ENCODE data around the gene MUC6. TPM values are rescaled to one million over a fixed set of nuclear protein-coding genes. Genes with fewer than 3 reads are reported as not detected.

MUC6 gene
- total RNA-seq, 3 donors from 2014 or later, result not detected

GRCh38 chr11:987671-988070, 48.8 kb downstream of the MUC6 start:
- no peak for DNase-seq
- peaks cover 11% of the 10 kb centered on the region for H3K36me3 ChIP-seq (ENCODE audit: low read depth)
- H3K4me3 ChIP-seq, result no peak overlapping the region
- no peak for TF ChIP-seq CTCF (IDR thresholded peaks at IDR 0.05)
- no peaks in the 10 kb centered on the region for H3K9me3 ChIP-seq
- no peaks in the 10 kb centered on the region for H3K4me1 ChIP-seq (ENCODE audit: low read depth)
- intact Hi-C loops (cut with DNase I, micrococcal nuclease), result no loop called here
- no peak for ATAC-seq

GRCh38 chr11:986952-987305, 49.6 kb downstream of the MUC6 start:
- ATAC-seq (no peak), DNase-seq (no peak)
- intact Hi-C loops (cut with DNase I, micrococcal nuclease), result no loop called here
- H3K9me3 ChIP-seq, result no peaks in the 10 kb centered on the region
- no peak for TF ChIP-seq CTCF (IDR thresholded peaks at IDR 0.05)
- peaks cover 8% of the 10 kb centered on the region for H3K36me3 ChIP-seq (ENCODE audit: low read depth)
- H3K4me1 ChIP-seq (ENCODE audit: low read depth), result no peaks in the 10 kb centered on the region
- no peak overlapping the region for H3K4me3 ChIP-seq

- DNase-seq, result no peak
- no peaks in the 10 kb centered on the region for H3K4me1 ChIP-seq (ENCODE audit: low read depth)
These were observed 50.1 kb downstream of the MUC6 start for GRCh38 chr11:986270-986951.

GRCh38 chr11:985848-986247, 50.7 kb downstream of the MUC6 start:
- intact Hi-C loops (cut with DNase I, micrococcal nuclease), result no loop called here
- no peak for DNase-seq
- H3K4me3 ChIP-seq, result no peak overlapping the region

More at GRCh38 chr11:986270-986951, 50.1 kb downstream of the MUC6 start:
- intact Hi-C loops (cut with DNase I, micrococcal nuclease), result no loop called here
- Histone ChIP-seq H3K36me3 (ENCODE audit: low read depth) (peaks cover 8% of the 10 kb centered on the region), H3K4me3 (no peak overlapping the region), H3K9me3 (no peaks in the 10 kb centered on the region)
- ATAC-seq, result no peak
- no peak for TF ChIP-seq CTCF (IDR thresholded peaks at IDR 0.05)

GRCh38 chr11:985406-985805, 51.1 kb downstream of the MUC6 start:
- Histone ChIP-seq H3K9me3 (no peaks in the 10 kb centered on the region), H3K4me1 (ENCODE audit: low read depth) (no peaks in the 10 kb centered on the region), H3K4me3 (no peak overlapping the region), H3K36me3 (ENCODE audit: low read depth) (peaks cover 8% of the 10 kb centered on the region)
- TF ChIP-seq CTCF (IDR thresholded peaks at IDR 0.05), result no peak
- intact Hi-C loops (cut with DNase I, micrococcal nuclease), result no loop called here
- ATAC-seq (peak; percentile 90), DNase-seq (peak in 2 of 3 donors; percentile 59 to 64)

More at GRCh38 chr11:985848-986247, 50.7 kb downstream of the MUC6 start:
- Histone ChIP-seq H3K36me3 (ENCODE audit: low read depth) (peaks cover 8% of the 10 kb centered on the region), H3K4me1 (ENCODE audit: low read depth) (no peaks in the 10 kb centered on the region), H3K9me3 (no peaks in the 10 kb centered on the region)
- no peak for ATAC-seq
- TF ChIP-seq CTCF (IDR thresholded peaks at IDR 0.05), result no peak

- Histone ChIP-seq H3K4me1 (ENCODE audit: low read depth) (no peaks in the 10 kb centered on the region), H3K9me3 (no peaks in the 10 kb centered on the region), H3K36me3 (ENCODE audit: low read depth) (peaks cover 8% of the 10 kb centered on the region), H3K4me3 (no peak overlapping the region)
- DNase-seq (no peak), ATAC-seq (no peak)
- intact Hi-C loops (cut with DNase I, micrococcal nuclease), result no loop called here
- TF ChIP-seq CTCF (IDR thresholded peaks at IDR 0.05), result no peak
These were observed 52.0 kb downstream of the MUC6 start for GRCh38 chr11:984546-984945.
